ENCODE data around the gene PFKP.

DNA sequence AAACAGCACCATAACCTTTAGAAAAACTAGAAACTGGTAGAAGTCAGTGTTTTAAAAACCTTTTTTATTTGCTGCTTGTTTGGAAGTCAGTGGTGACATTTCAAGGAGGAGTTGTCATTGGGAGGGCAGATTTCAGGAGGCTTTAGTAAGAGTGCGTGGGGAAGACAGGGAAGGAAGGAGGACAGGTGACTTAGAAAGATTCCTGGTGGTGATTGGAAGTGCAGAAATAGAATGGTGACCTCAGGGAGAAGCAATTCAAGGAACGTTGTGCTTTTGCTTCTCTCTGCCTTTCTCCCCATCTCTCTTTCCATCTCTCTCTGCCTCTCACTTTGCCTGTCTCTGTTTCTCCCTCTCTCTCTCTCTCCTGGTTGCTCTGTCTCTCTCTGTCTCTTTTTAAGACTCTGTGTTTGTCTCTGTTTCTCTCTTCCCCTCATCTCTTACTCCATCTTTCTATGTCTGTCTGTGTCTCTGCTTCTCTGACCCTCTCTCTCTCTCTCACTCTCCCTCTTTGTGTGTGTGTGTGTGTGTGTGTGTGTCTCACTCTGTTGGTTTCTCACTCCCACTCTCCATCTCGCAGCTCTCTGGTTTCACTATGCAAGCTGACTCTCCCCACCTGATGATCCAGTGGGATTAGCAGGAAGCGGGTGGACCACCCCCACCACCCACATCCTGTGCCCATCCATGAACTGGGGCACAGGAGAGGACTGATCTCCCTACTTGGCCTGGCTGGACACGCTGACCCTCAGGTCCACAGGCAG lies 10.9 kb upstream of the PFKP start:
- TF ChIP-seq, protein P1, sequence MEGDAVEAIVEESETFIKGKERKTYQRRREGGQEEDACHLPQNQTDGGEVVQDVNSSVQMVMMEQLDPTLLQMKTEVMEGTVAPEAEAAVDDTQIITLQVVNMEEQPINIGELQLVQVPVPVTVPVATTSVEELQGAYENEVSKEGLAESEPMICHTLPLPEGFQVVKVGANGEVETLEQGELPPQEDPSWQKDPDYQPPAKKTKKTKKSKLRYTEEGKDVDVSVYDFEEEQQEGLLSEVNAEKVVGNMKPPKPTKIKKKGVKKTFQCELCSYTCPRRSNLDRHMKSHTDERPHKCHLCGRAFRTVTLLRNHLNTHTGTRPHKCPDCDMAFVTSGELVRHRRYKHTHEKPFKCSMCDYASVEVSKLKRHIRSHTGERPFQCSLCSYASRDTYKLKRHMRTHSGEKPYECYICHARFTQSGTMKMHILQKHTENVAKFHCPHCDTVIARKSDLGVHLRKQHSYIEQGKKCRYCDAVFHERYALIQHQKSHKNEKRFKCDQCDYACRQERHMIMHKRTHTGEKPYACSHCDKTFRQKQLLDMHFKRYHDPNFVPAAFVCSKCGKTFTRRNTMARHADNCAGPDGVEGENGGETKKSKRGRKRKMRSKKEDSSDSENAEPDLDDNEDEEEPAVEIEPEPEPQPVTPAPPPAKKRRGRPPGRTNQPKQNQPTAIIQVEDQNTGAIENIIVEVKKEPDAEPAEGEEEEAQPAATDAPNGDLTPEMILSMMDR (IDR thresholded peaks at IDR 0.05; ENCODE audit: insufficient read depth, low read depth, low read length), result no peak
- TF ChIP-seq EZH2 (IDR thresholded peaks at IDR 0.05; ENCODE audit: insufficient read depth, low read length), result no peak

Measured in astrocyte (in vitro differentiated cells and primary cell).